ENCODE data around the gene GIMAP5.

GIMAP5 gene

GRCh38 chr7:150781103-150781502, 43.9 kb downstream of the GIMAP5 start:
- TF ChIP-seq EZH2 (IDR thresholded peaks at IDR 0.05; ENCODE audit: borderline replicate concordance, low read length) (no peak), CTCF (IDR thresholded peaks at IDR 0.05; ENCODE audit: low read length) (no peak)
- H3K4me2 ChIP-seq (ENCODE audit: low read length) = no peak overlapping the region
- H2AFZ ChIP-seq (ENCODE audit: low read length) = no peak overlapping the region
- no peaks in the 10 kb centered on the region for H3K4me1 ChIP-seq (ENCODE audit: insufficient read depth, low read length, severe bottlenecking)
- no peaks in the 10 kb centered on the region for H3K9me2 ChIP-seq (ENCODE audit: low read depth, low read length)
- no peak overlapping the region for H3K27ac ChIP-seq (ENCODE audit: low read depth, low read length, poor library complexity, severe bottlenecking)
- H4K20me1 ChIP-seq (ENCODE audit: insufficient read depth, low read length) = no peaks in the 10 kb centered on the region
- H3K4me3 ChIP-seq (ENCODE audit: low read depth, low read length, poor library complexity, severe bottlenecking) = no peak overlapping the region
- no peaks in the 10 kb centered on the region for H3F3A ChIP-seq (ENCODE audit: insufficient read depth, low read length)
- no peaks in the 10 kb centered on the region for H3K79me2 ChIP-seq (ENCODE audit: insufficient read depth, low read length)
- H3K9ac ChIP-seq (ENCODE audit: low read length) = no peak overlapping the region
- H3K27me3 ChIP-seq (ENCODE audit: insufficient read depth, low read length) = 0 out of 2 replicates have a peak, but pooled peaks cover 4% of the 10 kb centered on the region
- H3K9me3 ChIP-seq (ENCODE audit: low read length) = no peaks in the 10 kb centered on the region
- H3K36me3 ChIP-seq (ENCODE audit: insufficient read depth, low read length) = no peaks in the 10 kb centered on the region

- no peaks in the 10 kb centered on the region for H3K9me3 ChIP-seq (ENCODE audit: low read length)
- H3K4me2 ChIP-seq (ENCODE audit: low read length) = no peak overlapping the region
- H3K79me2 ChIP-seq (ENCODE audit: insufficient read depth, low read length) = no peaks in the 10 kb centered on the region
- TF ChIP-seq CTCF (IDR thresholded peaks at IDR 0.05; ENCODE audit: low read length) = no peak
- TF ChIP-seq EZH2 (IDR thresholded peaks at IDR 0.05; ENCODE audit: borderline replicate concordance, low read length) = no peak
- H3K27me3 ChIP-seq (ENCODE audit: insufficient read depth, low read length) = 0 out of 2 replicates have a peak, but pooled peaks cover 4% of the 10 kb centered on the region
- H3K9me2 ChIP-seq (ENCODE audit: low read depth, low read length) = no peaks in the 10 kb centered on the region
- H3K27ac ChIP-seq (ENCODE audit: low read depth, low read length, poor library complexity, severe bottlenecking) = no peak overlapping the region
- no peaks in the 10 kb centered on the region for H3K36me3 ChIP-seq (ENCODE audit: insufficient read depth, low read length)
- H3F3A ChIP-seq (ENCODE audit: insufficient read depth, low read length) = no peaks in the 10 kb centered on the region
- no peaks in the 10 kb centered on the region for H3K4me1 ChIP-seq (ENCODE audit: insufficient read depth, low read length, severe bottlenecking)
- H2AFZ ChIP-seq (ENCODE audit: low read length) = no peak overlapping the region
- H3K4me3 ChIP-seq (ENCODE audit: low read depth, low read length, poor library complexity, severe bottlenecking) = no peak overlapping the region
- no peaks in the 10 kb centered on the region for H4K20me1 ChIP-seq (ENCODE audit: insufficient read depth, low read length)
- H3K9ac ChIP-seq (ENCODE audit: low read length) = no peak overlapping the region
These were observed 44.7 kb downstream of the GIMAP5 start for GRCh38 chr7:150781961-150782360.

GRCh38 chr7:150784120-150784736, 47.0 kb downstream of the GIMAP5 start:
- no peak overlapping the region for H3K27ac ChIP-seq (ENCODE audit: low read depth, low read length, poor library complexity, severe bottlenecking)
- no peak overlapping the region for H3K4me2 ChIP-seq (ENCODE audit: low read length)
- no peaks in the 10 kb centered on the region for H4K20me1 ChIP-seq (ENCODE audit: insufficient read depth, low read length)
- no peaks in the 10 kb centered on the region for H3K9me3 ChIP-seq (ENCODE audit: low read length)
- no peaks in the 10 kb centered on the region for H3K79me2 ChIP-seq (ENCODE audit: insufficient read depth, low read length)
- H3K36me3 ChIP-seq (ENCODE audit: insufficient read depth, low read length) = no peaks in the 10 kb centered on the region
- TF ChIP-seq CTCF (IDR thresholded peaks at IDR 0.05; ENCODE audit: low read length) = no peak
- TF ChIP-seq EZH2 (IDR thresholded peaks at IDR 0.05; ENCODE audit: borderline replicate concordance, low read length) = no peak
- H3K4me3 ChIP-seq (ENCODE audit: low read depth, low read length, poor library complexity, severe bottlenecking) = no peak overlapping the region
- H3K27me3 ChIP-seq (ENCODE audit: insufficient read depth, low read length) = 0 out of 2 replicates have a peak, but pooled peaks cover 4% of the 10 kb centered on the region
- no peaks in the 10 kb centered on the region for H3K9me2 ChIP-seq (ENCODE audit: low read depth, low read length)
- H3F3A ChIP-seq (ENCODE audit: insufficient read depth, low read length) = no peaks in the 10 kb centered on the region
- no peaks in the 10 kb centered on the region for H3K4me1 ChIP-seq (ENCODE audit: insufficient read depth, low read length, severe bottlenecking)
- no peak overlapping the region for H3K9ac ChIP-seq (ENCODE audit: low read length)
- no peak overlapping the region for H2AFZ ChIP-seq (ENCODE audit: low read length)

Measured in OCI-LY1 (cell line).